Stimulated activated CD8-positive, alpha-beta memory T cell treated with anti-CD3 and anti-CD28 coated beads, Interleukin-7, amount 100 ng/mL, for 1 hour (primary cell): ENCODE measurements around the gene PNRC1.
"Not testable (repeated sequence)": the region's sequence is repeated elsewhere in the genome, so short reads cannot be mapped to it uniquely, and the experiment has no call there.

ENCODE experiments used
- DNase-seq, 2 donors: peaks; one replicate each; pipeline ENCODE4 v3.0.0-alpha.2; 2020; ENCODE audit warnings: low read depth in 2 of 2

Gene PNRC1

DNA sequence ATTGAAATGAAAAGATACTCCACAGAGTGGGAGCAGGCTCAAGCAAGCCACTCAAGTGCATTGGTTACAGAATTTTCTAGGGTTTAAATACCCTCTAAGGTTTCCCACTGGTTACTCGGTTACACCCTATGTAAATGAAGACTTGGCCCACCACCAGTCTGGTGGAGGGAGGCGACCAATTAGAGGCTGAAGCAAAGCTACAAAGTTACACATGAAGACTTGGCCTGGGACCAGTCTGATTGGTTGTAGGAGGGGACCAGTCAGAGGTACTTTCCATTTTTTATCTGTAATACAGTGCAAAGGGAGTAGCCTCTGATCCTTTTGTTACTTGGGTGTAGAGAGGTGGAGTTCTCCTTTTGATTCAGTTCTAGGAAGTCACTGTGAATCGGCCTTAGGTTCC lies 29.7 kb downstream of the PNRC1 start:
- no peak for DNase-seq

DNA sequence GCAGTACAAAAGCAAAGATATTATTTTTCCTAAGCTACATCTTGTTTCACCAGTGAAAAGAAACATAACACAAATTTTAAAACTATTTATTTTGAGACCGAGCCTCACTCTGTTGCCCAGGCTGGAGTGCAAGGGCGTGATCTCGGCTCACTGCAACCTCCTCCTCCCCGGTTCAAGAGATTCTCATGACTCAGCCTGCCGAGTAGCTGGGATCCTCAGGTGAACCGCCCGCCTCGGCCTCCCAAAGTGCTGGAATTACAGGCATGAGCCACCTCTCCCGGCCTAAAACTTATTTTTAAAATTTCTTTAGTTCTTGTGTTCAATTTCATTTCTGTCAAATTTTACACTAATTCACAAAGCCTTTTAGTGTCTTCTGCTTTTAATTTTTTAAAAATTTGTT lies 31.4 kb downstream of the PNRC1 start:
- DNase-seq, result no peak

DNA sequence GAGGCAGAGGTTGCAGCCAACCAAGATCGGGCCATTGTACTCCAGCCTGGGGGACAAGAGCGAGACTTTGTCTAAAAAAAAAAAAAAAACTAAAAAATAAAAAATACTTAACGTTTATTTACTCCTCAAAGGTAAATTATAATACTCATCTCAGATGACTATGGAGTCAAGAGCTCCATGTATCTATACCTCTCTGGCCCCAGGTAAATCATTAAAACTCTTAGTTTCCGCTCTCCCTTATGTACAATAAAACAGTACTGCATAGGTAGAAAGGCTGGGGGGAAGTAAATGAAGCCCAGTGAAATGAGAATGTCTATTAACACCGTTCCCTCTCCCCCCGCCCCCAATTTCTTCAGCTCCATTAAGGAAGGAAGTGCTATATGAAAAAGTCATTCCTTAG lies 36.2 kb downstream of the PNRC1 start:
- no peak for DNase-seq

DNA sequence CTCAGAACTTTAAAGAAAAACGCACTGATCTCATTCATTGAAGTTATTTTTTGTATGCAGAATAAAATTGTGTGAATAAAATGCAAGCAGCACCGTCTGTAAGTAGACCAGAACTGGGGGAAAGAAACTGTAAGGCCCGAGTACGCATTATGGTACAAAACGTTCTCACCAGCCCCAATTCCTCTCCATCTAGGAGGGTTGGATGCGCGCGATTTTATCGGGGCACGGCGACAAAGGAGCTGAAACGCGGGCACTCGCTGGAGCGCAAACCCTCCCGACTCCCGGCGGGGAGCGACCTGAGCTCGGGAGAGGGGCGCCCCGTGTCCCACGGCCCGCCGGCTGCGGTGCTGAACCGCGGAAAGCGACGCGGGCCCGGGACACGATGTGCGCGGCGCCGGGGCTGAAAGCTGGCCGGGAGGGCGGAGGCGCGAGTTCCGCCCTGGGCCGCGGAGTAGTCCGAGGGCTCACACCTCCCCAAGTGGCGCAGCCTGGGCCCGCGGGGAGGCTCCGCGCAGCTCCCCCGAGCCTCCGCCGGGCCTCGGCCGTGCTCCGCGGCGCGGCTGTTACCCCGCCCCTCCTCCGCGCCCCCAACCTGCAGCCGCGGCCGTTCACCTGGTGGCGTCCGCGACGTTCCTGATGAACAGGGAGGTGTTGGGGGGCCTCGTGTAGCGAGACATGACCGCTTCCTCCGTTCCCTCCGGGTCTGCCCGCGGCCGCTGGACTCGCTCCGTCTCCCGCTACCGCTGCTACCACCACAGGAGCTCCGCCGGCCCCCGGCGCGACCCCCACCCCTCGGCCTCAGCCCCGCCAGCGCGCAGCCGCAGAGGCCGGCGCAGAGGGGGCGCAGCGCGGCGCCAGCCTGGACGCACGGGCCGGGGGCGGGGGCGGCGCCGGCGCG lies 36.9 kb downstream of the PNRC1 start, which contains the start of gene SRSF12:
SRSF12 (minus strand) TSS at position 861 of the 898 bp plus-strand sequence; CDS start at position 677, 184 bp downstream.
- peak in 1 of 2 donors; percentile 10 for DNase-seq

DNA sequence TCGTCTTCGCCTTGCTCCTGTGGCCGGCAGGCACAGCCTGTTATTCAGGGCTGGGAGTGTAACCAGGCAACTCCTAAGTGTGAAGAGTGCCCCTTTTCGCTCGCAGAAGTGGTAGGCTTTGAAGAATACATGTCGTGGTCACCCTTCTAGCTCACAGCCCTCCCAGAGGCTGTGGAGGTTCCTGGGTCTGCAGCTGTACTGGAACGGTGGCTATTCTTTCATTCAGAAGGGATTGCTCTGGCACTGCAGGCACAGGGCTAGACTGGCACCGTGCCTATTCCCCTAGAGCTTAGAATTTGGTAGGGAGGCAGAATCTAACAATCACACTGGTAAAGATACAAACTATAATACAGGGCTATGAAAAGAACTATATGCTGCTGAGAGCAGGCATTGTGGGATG lies 38.4 kb downstream of the PNRC1 start:
- no peak for DNase-seq

DNA sequence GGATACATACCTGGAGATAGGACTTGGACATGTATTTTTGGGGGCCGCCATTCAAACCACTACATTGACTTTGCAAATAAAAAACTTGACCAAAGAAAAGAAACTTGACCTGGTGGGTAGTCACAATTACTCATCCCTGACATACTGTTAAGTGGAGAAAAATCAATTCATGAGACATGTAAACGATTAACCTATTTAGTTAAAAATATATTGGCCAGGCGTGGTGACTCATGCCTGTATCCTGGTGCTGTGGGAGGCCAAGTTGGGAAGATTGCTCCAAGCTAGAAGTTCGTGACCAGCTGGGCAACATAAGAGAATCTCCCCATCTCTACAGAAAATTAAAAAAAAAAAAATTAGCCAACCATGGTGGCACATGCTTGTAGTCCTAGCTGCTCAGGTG lies 39.8 kb downstream of the PNRC1 start:
- no peak for DNase-seq

DNA sequence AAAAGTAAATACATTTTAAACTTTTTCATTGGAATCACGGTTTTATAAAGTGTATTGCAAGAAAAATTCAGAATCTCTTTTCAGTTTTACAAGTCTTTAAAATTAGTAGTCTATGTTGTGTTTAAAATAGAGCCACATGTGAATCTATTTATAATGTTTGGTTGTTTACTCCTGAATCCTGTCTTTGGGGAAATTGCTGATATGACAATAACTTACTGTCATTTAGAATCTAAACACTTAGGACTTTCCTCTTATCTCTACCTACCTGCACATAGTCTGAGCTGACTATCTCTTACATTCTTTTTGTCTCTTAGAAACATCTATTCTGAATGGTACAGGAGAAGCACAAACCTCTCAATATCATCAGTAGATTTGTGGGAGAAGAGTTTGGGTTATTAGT lies 41.4 kb downstream of the PNRC1 start:
- DNase-seq, result no peak

DNA sequence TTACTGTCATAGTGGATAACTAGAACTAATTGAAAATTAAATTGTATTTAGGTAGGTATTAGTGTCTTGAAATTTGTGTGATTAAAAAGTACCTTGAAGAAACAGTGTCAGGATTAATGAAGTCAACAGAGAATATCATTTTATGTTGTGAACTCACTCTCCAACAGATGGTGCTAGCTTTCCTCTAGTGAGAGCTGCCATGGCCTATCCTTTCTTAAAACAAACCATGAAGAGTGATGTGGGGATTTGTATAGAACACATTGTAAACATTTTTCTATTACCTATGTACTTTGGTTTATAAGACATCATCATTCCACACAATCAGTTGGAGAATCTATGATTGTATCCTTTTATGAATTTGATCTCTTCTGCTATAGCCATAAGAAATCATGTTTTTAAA lies 42.1 kb downstream of the PNRC1 start:
- no peak for DNase-seq

DNA sequence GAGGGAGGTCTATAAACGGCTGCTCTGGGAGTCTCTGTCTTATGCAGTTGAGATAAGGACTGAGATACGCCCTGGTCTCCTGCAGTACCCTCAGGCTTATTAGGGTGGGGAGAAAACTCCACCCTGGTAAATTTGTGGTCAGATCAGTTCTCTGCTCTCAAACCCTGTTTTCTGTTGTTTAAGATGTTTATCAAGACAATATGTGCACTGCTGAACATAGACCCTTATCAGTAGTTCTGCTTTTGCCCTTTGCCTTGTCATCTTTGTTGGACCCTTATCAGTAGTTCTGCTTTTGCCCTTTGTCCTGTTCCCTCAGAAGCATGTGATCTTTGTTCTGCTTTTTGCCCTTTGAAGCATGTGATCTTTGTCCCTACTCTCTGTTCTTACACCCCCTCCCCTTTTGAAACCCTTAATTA lies 47.7 kb downstream of the PNRC1 start:
- not testable (repeated sequence) for DNase-seq

DNA sequence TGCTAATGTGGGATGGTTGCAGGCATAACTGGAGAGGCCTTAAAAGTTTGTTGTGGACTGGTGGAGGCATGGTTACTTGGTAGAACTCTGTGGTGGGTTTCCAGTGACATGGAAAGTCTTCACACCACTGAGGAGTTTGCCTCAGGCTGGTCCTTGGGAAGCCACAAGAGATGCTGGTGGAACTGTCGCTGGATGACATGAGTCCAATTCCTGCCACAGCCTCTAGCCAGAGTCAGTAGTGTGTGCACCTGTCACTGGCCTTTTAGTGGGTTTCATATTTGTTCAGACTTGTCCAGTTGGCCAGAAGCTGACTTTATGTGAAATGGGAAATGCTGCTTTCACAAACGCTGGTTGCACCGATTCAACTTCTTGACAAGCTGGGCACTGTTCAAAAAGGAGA lies 51.0 kb downstream of the PNRC1 start:
- no peak for DNase-seq

DNA sequence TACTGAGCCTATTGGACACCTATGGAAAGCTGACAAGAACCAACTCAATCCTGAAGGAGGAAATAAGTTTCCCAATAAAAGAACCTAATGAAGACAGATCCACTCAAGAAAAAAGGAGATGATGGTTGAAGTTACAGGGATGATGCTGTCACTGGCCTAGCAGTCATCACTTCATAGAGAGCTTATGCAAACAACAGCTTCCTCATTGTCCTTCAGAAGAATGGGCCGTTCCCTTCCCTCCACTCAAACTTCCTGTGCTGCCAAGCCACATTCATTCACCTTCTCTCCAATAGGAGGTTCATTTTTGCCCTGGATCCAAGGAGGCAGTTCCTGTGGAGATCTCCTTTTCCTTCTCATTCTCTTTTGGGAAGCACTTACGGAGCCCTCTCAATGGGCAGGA lies 51.5 kb downstream of the PNRC1 start:
- no peak for DNase-seq

DNA sequence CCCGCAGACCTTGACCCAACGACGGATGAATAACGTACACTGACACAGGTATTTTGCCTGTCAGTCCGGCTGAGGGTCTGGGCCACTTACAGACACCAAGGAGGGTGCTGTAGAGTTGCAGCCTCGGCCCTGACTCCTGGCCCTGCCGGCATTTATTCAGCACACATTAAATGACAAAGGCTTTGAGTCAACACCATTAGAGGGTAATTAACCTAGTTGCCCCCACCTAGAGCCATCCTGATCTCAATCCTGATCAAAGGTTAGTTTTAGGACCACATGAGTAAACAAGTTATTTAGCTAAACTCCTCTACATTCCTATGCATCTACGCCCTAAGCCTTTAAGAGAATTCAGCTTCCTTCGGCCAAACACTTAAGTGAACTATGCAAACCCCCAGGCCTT lies 53.4 kb downstream of the PNRC1 start:
- no peak for DNase-seq

DNA sequence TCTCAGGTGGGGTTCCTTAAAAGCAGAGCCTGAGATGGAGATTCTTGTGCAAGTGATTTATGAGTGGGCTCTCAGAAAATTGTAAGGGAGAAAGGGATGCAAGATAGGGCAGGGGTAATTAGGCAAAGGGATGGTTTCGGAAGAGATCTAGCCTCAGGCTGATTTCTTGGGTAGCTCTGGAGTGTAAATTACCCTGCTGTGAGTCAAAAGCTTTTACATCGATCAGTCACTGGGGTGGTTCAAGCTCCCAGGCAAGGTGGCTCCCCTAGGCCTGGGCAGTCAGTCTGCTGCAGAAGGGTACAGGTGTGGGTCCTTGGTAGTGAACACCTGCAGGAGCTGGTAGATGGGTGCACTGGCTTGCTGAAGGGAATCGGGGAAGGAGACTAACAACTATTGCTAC lies 54.2 kb downstream of the PNRC1 start:
- DNase-seq, result no peak
